Erythroblast (primary cell): Measurements from ENCODE around the gene SNX25.

ENCODE experiments used
- DNase-seq, 2 experiments: peaks; one replicate each; lab custom pipeline; 2025; lab: John Stamatoyannopoulos, UW
- GATA1 ChIP-seq: IDR thresholded peaks from 2 replicates; pipeline ENCODE4 v1.6.1; 2011; ENCODE audit warnings: low read depth, mild to moderate bottlenecking, control low read depth, low read length, moderate library complexity
- POLR2A ChIP-seq: IDR thresholded peaks from 2 replicates; pipeline ENCODE4 v1.6.1; 2011; ENCODE audit warnings: mild to moderate bottlenecking, low read length

Gene SNX25

GRCh38 chr4:185212581-185212980, 3.2 kb downstream of the SNX25 start:
- no peak for DNase-seq
- no peak for TF ChIP-seq POLR2A
- no peak for TF ChIP-seq GATA1

- TF ChIP-seq GATA1 (no peak), POLR2A (no peak)
- peak; percentile 8 to 40 for DNase-seq
Observed at GRCh38 chr4:185213877-185214276, 4.5 kb downstream of the SNX25 start.

GRCh38 chr4:185215261-185215660, 5.9 kb downstream of the SNX25 start:
- no peak for DNase-seq
- TF ChIP-seq POLR2A (no peak), GATA1 (no peak)

- DNase-seq: no peak
- TF ChIP-seq GATA1 (no peak), POLR2A (no peak)
Observed at GRCh38 chr4:185217408-185217975, 8.1 kb downstream of the SNX25 start.

- TF ChIP-seq POLR2A (no peak), GATA1 (no peak)
- DNase-seq: no peak
Observed at GRCh38 chr4:185218312-185218711, 8.9 kb downstream of the SNX25 start.

GRCh38 chr4:185219551-185220344, 10.3 kb downstream of the SNX25 start:
- TF ChIP-seq POLR2A (no peak), GATA1 (no peak)
- DNase-seq: no peak

- no peak for DNase-seq
- no peak for TF ChIP-seq POLR2A
- TF ChIP-seq GATA1: no peak
Observed at GRCh38 chr4:185221491-185221890, 12.1 kb downstream of the SNX25 start.

- DNase-seq: no peak
- no peak for TF ChIP-seq GATA1
- TF ChIP-seq POLR2A: no peak
Observed at GRCh38 chr4:185221912-185222311, 12.5 kb downstream of the SNX25 start.

GRCh38 chr4:185222598-185222997, 13.2 kb downstream of the SNX25 start:
- TF ChIP-seq POLR2A (no peak), GATA1 (no peak)
- no peak for DNase-seq

GRCh38 chr4:185224597-185224996, 15.2 kb downstream of the SNX25 start:
- DNase-seq: no peak
- TF ChIP-seq GATA1 (no peak), POLR2A (no peak)

GRCh38 chr4:185225940-185226339, 16.5 kb downstream of the SNX25 start:
- no peak for TF ChIP-seq POLR2A
- TF ChIP-seq GATA1: no peak
- DNase-seq: no peak

- TF ChIP-seq POLR2A (no peak), GATA1 (no peak)
- DNase-seq: peak in 1 of 2 experiments; percentile 4
Observed at GRCh38 chr4:185227131-185227551, 17.7 kb downstream of the SNX25 start.

GRCh38 chr4:185227713-185228278, 18.4 kb downstream of the SNX25 start:
- no peak for TF ChIP-seq POLR2A
- no peak for TF ChIP-seq GATA1
- DNase-seq: no peak

GRCh38 chr4:185229021-185229818, 19.8 kb downstream of the SNX25 start:
- TF ChIP-seq GATA1: no peak

GRCh38 chr4:185232370-185232769, 23.0 kb downstream of the SNX25 start:
- TF ChIP-seq POLR2A (no peak), GATA1 (no peak)
- DNase-seq: no peak

More at GRCh38 chr4:185229021-185229818, 19.8 kb downstream of the SNX25 start:
- DNase-seq: no peak
